ENCODE measurements around the gene ARHGEF4.

Gene ARHGEF4

DNA sequence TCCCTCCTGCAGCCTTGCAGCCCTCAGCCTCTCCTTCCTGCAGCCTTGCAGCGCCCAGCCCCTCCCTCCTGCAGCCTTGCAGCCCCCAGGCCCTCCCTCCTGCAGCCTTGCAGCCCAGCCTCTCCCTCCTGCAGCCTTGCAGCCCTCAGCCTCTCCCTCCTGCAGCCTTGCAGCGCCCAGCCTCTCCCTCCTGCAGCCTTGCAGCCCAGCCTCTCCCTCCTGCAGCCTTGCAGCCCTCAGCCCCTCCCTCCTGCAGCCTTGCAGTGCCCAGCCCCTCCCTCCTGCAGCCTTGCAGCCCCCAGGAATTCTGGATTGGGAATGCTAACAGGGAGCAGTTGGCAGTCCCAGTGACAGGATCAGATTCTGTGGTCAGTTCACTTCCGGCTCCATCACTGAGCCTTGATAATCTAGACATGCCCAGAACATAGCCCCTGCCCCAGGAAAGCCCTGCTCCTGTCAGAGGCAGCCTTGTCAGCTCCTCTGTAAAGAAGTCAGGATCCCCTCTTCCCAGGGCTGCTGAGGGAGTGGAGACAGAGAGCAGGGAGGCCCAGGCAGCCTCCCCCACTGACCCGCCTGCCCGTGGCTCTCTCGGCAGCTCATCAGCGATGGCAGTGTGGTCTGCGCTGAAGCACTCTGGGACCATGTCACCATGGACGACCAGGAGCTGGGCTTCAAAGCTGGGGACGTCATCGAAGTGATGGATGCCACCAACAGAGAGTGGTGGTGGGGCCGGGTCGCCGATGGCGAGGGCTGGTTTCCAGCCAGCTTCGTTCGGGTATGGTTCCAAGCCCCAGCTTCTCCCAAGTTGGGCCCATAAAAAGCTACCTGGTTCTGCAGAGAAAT is 201.8 kb downstream of the ARHGEF4 start:
- DNase-seq (ENCODE audit: low read depth in 2 of 2), result no peak

DNA sequence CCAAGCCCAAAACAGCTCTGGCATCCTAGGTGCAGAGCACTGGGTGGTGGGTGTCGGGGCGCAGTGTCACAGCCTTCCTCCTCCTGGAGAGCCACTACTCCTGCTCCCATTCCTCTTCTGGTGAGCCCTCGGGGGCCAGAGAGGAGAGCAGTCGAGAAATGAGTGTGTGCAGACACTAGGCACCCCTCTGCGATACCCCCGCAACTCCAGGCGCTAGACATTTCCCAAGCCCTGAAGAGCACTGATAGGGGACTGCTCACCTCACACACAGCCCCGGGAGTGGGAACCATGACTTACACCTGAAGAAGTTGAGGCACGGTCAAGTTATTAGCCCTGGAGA is 202.4 kb downstream of the ARHGEF4 start:
- DNase-seq (ENCODE audit: low read depth in 2 of 2), result no peak

DNA sequence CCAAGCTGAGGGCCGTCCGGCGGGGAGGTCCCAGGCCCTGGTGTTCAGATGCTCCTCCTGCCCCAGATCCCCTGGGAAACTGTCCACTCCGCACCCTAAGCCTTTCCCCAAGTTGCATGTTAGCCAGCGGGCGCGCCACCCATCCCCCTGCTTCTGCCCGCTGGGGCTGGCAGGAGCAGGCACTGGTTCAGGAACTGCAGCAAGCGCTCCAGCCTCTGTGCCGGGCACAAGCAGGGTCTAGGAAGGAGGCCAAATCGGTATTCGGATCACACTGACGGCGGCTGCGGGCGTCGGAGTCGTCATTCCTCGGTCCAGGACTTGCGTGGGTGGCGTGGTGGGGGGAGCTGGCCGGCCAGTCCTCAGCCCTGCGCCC is 202.8 kb downstream of the ARHGEF4 start:
- DNase-seq (ENCODE audit: low read depth in 2 of 2), result no peak

DNA sequence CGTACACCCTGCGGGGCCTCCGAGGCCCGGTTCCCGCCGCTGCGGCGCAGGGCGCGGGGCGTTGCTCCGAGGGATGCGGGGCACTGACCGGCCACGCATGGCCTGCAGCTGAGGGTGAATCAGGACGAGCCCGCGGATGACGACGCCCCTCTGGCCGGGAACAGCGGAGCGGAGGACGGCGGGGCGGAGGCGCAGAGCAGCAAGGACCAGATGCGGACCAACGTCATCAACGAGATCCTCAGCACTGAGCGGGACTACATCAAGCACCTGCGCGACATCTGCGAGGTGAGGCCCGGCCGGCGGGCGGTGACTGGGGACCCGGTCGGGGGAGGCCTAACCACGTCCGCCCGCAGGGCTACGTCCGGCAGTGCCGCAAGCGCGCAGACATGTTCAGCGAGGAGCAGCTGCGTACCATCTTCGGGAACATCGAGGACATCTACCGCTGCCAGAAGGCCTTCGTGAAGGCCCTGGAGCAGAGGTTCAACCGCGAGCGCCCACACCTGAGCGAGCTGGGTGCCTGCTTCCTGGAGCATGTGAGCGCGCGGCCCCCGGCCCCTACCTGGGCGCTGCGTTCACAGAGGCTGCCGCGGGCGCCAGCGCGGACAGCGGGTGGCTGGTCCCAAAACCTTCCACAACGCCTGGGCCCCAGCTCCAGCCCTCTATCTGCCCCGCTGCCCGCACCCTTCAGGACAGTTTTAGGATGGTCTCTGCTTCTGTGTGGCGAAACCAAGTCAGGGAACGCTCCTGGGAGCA is 203.4 kb downstream of the ARHGEF4 start:
- DNase-seq (ENCODE audit: low read depth in 2 of 2), result peak in 1 of 2 donors; percentile 7

DNA sequence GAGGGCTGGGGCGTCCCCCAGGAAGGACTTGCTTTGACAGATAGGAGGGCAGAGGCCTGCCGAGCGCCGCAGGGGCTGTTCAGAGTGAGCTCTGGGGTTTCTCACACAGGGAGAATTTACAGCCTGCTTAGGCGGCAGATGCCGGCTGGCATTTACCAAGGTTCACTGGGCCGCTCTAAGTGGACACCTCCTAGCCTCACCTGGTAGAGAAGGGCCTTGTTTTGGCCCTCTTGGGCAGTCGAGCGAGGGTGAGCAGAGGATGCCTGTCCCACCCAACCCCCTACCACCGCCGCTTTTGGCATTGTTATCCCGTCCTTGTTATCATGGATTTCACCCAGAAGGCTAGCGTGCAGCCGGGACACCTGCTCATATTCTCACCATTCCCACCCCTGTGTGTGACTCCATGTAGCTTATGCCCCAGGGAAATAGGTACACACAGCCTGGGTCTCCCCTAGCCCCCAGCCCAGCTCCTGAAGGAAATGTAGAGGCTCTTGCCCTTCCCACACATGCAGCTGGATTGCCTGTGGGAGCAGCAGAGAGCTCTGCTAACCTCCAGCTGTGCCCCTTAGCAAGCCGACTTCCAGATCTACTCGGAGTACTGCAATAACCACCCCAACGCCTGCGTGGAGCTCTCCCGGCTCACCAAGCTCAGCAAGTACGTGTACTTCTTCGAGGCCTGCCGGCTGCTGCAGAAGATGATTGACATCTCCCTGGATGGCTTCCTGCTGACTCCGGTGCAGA is 204.1 kb downstream of the ARHGEF4 start:
- DNase-seq (ENCODE audit: low read depth in 2 of 2), result no peak

DNA sequence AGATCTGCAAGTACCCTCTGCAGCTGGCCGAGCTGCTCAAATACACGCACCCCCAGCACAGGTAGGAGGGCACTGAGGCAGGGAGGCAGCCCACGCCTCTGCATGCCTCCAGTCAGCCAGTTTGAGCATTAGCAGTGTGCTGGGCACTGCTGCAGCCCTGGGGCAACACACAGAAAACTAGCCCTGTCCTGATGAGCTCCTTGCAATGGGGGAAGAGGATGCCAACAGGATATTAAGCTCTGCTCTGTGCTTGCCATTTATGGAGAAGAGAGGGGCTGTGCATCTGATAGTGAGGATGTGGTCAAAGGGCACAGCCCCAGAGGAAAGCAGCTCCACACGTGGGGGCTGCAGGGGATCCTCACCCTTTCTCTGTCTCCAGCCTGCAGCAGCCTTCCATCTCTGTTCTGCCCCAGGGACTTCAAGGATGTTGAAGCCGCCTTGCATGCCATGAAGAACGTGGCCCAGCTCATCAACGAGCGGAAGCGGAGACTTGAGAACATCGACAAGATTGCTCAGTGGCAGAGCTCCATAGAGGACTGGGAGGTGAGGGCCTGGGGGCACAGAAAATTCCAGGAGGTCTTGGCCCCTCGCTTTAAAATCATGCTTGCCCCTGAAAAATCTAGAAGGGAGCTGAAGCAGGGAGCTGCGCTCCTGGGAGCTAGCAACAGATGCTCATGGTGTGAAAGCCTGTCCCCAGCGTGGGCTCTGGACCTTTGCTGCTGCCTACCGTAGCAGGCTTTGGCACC is 204.9 kb downstream of the ARHGEF4 start:
- DNase-seq (ENCODE audit: low read depth in 2 of 2), result no peak

DNA sequence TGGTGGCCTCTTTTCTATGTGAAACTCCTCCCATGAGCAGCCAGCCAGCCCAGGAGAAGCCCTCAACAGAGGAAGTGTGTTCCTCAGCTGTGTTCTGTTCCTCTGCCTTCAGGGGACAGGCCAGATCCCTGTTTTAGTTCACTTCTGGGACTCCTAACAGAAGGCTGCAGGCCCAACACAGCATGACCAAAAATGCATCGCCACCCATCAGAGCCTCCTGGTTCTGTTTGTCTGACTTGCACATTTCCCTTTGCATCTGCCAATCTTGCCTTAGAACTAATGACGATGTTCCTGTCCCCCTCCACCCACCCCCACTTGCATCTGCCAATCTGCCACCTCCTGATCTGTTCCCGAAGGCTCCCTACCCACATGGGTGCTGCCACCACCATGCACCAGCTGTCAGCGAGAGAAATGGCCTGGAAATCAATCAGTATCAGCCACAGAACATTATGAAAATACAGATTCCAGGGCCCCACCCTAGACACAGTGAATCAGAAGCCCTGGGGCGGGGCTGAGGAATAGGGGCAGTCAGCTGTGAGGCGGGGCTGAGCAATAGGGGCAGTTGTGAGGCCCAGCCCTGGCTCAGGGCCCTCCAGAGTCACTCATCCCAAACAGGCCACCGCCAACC is 205.5 kb downstream of the ARHGEF4 start:
- no peak for DNase-seq (ENCODE audit: low read depth in 2 of 2)

DNA sequence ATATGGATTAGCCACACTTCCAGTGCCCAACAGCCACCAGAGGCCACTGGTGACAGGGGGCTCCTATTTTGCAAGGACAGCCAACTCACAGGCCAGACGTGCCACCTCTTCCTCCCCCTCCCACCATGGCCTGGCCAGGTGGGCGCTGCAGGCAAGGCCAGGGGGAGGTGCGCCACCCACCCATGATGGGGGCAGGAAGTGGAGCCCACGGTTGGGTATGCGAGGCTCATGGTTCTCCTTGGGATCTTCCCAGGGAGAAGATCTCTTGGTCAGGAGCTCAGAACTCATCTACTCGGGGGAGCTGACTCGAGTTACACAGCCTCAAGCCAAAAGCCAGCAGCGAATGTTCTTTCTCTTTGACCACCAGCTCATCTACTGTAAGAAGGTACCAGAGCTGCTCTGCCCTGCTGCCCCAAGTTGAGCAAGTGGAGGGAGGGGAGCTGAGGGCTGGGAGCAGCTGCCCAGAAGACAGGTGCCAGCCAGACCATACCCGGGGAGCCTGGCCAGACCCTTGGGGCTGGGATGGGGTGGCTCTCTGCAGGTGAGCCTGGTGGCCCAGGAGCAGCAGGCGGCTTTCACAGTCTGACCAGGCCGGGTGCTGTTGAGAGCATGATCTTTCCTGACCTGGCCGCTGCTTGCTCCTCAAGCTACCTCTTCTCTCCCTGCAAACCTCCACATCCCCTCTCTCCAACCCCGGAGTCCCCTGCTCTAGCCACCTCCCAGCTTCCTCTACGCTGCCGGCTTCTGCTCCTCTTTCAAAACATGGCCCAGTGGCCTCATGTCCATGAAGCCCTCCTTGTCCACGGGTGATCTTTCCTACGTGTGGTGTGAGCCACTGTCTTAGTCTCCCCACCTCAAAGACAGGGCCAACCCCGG is 206.7 kb downstream of the ARHGEF4 start:
- DNase-seq (ENCODE audit: low read depth in 2 of 2), result no peak

DNA sequence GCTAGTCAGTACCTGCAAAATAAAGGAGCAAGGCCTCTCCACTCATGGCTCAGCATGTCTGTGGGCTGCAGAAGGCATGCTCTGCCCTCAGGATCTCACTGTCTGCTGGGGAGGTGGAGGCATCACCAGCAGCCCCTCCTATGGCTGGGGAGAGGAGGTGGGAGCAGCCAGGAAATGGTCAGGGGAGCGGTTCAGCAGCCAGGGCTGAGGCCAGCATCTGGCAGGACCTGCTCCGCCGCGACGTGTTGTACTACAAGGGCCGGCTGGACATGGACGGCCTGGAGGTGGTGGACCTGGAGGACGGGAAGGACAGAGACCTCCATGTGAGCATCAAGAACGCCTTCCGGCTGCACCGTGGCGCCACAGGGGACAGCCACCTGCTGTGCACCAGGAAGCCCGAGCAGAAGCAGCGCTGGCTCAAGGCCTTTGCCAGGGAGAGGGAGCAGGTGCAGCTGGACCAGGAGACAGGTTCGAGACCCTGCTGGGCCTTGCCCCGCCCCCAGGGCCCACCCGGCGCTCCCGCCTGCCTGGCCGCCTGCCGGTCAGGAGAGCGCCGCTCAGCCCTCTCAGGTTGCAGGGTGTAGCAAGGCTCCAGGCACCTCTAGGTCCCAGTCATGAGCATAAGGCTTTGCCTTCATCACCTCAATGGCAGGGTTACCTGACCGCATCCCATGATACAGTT is 207.5 kb downstream of the ARHGEF4 start:
- no peak for DNase-seq (ENCODE audit: low read depth in 2 of 2)

DNA sequence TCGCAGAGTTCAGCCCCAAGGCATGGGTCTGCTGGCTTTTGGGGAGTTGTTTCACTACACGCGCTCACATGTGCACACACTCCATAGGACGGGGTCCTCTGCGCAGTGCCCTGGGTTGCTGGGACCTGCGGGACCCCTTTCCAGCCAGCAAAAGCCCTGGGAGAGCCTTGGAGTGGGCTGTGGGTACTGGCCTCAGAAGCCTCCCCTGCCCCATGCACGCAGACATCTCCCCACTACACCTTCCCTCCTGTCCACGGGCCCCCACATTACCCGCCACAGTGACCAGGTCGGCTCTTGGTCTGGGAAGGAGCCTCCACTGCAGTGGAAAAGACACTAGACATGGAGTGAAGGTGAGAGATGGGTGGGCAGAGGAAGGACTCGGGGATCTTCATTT is 208.0 kb downstream of the ARHGEF4 start:
- DNase-seq (ENCODE audit: low read depth in 2 of 2), result no peak

DNA sequence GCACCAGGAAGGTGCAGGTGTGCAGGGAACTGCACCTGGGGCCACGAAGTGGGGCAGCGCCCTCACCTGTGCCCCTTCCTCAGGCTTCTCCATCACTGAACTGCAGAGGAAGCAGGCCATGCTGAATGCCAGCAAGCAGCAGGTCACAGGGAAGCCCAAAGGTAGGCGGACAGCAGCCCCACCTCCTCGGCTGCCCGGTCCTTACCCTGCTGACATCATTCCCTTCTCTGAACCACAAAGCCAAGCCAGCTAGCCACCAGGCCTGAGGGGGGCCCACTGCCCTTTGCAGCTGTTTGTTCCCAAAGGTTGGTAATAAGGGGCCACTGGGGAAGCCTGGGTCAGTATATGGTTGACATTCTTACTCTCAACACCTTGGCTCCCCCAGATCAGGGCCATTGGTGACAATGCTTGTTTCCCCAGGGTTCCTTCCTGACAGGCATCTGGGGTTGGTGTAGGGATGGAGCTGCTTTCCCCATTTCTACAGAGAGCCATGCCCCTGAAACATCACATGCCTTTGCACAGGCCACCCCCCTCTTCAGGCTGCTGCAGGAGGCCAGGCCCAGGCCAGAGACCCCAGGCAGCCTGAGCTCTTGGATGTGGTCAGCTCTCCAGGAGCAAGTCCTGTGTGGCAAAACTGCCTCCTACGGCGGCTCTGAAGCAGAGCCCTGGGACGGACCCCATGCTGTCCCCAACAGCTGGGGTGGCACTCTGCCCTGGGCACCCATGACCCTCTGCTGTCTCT is 208.7 kb downstream of the ARHGEF4 start:
- no peak for DNase-seq (ENCODE audit: low read depth in 2 of 2)

DNA sequence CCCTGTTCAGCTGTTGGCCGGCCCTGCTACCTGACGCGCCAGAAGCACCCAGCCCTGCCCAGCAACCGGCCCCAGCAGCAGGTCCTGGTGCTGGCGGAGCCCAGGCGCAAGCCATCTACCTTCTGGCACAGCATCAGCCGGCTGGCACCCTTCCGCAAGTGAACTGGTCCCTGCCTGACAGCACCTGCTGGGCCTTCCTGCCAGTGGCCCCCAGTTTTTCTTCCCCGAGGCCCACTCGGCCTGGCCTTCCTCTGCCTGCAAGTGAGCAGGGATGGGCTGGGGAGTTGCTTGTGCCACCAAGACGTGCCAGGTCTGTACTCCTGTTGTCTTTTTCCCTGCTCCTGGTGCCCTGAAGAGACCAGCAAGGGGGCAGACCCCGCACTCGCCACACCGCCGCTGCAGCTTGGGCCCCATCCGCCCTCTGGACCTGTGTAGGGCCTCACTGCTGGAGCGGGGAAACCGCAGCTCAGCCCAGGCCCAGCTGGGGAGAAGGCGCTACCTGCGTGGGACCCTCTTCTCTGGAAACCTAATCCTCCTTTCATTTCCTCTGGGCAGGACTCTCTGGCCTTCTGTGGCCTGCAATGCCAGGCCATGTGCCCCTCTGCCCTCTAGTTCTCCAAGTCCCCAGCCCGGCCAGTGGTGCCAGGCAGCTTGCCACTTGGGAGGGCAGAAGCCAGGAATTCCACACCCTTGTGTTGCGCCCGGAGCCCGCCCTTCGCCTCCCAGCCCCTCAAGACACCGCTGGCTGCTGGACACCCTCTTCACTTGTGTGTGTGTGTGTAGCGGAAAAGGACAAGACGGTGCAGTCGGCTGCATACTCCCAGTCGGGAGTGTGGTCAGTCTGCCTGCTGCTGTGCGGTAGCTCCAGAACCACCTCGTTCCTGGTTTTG is 209.6 kb downstream of the ARHGEF4 start:
- DNase-seq (ENCODE audit: low read depth in 2 of 2), result no peak

DNA sequence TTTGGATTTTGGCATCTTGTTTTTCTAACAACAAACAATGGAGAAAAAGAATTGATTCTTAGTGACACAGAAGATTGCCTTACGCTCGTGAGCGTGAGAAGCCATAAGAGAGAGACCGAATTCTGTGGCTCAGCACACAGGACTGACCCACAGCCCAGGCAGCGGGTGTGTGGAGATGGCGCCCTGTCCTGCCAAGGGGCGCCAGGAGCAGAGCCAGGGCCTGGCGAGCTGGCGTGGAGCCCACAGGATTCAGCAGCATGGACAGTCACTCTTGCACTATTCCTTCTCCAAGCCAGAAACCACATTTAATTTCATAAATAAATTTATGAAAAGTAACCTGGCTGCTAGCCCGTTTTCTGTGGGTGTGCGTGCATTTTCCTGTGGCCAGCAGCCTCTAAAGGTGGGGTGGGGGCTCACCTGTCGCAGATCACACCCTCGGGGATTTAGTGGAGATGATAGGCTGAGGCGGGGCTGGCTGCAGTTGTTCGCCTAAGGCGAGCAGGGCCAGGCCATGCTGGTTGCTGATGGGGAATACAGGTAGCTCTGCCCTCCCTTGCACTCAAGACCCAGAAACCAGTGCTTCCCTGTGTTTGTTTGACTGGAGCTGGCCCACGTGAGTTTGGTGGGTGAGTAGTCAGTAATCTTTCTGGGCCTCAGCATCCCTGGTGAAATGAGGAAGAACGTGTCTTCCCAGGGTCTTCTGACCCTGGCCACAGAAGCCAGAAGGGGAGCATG is 210.4 kb downstream of the ARHGEF4 start:
- DNase-seq (ENCODE audit: low read depth in 2 of 2), result no peak

DNA sequence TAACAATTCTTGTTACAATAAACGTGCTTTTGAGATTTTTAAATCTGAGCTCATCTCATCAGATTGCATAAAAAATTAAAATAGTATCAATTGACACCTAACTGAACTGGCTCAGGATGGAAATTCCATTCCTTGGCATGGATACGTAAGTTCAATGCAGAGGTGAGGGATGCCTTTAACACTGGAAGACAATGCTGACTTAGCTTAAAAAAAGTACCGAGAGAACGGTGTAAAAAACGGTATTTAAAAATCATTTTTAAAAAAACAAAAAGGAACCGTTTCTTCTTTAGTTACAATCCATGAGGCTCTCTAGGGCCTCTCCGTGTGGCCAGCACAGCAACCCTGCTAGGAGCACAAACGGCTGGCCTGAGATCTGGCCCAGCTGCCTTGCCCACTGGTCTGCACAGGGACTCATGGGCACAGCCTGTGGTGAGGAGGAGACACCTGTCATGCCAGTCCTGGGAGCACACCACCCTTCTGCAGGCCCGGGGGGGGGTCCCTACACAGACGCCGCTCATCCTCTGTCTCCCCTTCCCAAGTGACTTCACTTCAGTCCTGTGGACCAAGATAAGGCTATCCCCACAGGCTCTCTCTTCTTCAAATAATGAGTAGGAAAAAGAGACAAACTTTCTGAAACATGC is 211.3 kb downstream of the ARHGEF4 start:
- no peak for DNase-seq (ENCODE audit: low read depth in 2 of 2)

DNA sequence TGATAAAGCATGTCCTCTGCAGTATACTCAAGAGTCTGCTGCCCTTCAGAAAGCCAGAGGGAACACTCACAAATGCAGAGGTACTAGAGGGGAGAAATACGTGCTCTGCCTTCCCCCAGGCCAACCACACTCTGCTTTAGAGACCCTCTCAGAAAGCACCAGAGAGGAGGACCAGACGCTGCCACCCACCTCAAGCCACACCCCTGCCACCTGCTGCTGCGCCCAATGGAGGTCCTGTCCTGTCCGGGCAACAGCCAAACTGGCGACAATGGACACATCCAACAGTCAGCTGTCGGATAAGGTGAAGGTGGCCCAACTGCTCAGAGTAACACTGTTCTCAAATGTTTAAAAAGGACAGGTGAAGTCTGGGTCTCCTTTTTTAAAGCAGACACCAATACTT is 211.9 kb downstream of the ARHGEF4 start:
- no peak for DNase-seq (ENCODE audit: low read depth in 2 of 2)

DNA sequence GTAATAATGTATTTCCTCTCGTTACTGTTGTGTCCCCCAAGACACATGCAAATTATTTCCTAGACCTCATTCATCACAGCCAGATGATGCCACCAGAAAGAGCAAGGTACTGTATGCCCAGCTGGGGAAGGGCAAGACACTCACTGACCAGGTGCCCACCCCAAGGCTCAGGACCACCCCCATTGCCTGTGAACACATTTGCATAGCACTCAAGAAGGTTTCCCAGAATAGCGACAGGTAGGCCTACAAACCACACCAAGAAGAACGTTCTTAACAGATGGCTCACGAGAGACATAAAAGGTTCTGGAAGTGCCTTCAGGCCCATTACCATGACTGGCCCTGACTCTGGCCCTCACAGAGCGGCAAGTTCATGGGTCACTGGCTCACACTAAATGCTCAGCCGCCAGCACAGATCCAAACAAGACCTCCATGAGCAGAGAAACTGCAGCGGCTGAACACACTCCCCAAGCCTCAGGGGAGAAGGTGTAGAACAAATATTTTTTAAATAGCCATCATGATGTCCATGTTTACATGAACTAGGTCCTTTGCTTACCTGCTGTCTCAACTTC is 212.5 kb downstream of the ARHGEF4 start:
- DNase-seq (ENCODE audit: low read depth in 2 of 2), result no peak

DNA sequence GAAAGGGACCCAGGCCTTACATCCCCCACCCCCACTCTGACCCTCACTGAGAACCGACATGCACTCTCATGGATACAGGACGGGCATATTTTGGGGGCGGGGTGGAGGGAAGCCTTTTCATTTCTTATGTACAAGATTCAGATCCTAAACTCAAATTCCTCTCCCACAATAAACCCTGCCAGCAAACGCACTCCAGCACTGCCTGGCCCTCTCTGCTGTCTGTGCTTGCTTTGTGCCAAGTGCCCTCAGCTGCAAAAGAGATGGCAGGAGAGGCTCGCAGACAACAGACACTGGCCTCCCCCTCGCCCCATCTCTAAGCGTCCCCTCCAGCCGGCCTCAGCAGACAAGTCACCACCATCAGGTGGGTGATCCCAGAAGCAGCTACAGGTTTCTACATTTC is 214.2 kb downstream of the ARHGEF4 start:
- no peak for DNase-seq (ENCODE audit: low read depth in 2 of 2)

Measured in stimulated activated CD4-positive, alpha-beta T cell treated with anti-CD3 and anti-CD28 coated beads, Interleukin-15, amount 100 ng/mL, for 48 hours (primary cell).